Measurements from ENCODE around the gene CRNN.
A peak's percentile ranks its signal among the peaks of the same experiment; 100 is the strongest.

DNA sequence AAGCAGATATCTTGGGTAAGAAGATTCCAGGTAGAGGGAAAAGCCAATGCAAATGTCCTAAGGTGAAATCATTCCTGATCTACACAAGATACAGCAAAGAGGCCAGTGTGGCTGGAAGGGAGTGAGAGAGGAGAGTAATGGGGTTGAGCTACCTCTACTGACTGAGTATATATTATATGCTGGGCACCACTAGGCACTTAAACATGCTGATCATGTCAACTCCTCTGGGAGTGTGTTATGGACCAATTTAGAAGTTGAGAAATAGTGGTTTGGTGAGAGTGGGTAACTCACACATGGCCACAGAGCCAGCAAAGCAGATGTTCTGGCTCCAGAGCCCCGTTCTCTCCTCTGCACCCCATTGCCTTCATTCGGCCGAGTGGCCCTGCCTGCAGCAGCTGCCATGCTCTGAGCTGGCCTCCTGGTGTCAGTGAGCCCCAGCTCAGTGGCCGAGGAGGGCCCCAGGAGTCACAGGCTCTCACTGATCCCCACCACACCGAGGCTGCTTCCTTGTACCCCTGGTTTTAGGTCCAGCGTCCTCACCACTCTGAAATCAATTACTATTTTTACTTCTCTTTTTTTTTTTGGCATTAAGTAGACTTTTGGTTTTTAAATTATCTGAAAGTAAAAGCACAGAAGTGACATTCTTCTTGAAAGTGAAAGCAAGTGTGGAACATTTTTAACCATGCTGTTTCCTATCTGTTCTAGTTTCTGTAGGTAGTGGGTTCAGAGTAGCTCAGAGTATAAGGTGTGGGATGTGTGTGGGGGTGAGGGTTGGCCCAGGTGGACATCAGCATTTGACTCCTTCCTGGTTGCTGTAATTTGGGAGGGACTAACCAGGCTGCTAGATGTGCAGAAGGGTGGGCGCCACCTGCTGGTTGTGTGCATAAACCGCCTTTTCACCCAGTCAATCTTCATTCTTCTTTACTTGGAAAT, 45.8 kb upstream of the CRNN start:
- TF ChIP-seq, protein P1, sequence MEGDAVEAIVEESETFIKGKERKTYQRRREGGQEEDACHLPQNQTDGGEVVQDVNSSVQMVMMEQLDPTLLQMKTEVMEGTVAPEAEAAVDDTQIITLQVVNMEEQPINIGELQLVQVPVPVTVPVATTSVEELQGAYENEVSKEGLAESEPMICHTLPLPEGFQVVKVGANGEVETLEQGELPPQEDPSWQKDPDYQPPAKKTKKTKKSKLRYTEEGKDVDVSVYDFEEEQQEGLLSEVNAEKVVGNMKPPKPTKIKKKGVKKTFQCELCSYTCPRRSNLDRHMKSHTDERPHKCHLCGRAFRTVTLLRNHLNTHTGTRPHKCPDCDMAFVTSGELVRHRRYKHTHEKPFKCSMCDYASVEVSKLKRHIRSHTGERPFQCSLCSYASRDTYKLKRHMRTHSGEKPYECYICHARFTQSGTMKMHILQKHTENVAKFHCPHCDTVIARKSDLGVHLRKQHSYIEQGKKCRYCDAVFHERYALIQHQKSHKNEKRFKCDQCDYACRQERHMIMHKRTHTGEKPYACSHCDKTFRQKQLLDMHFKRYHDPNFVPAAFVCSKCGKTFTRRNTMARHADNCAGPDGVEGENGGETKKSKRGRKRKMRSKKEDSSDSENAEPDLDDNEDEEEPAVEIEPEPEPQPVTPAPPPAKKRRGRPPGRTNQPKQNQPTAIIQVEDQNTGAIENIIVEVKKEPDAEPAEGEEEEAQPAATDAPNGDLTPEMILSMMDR (IDR thresholded peaks at IDR 0.05), result peak; percentile 46 to 77 (median 60)
- no peak for TF ChIP-seq POLR2AphosphoS5 (IDR thresholded peaks at IDR 0.05)

Data from gastroesophageal sphincter (tissue), 3 donors.